Measurements from ENCODE around the gene FREM2.

The FREM2 gene

DNA sequence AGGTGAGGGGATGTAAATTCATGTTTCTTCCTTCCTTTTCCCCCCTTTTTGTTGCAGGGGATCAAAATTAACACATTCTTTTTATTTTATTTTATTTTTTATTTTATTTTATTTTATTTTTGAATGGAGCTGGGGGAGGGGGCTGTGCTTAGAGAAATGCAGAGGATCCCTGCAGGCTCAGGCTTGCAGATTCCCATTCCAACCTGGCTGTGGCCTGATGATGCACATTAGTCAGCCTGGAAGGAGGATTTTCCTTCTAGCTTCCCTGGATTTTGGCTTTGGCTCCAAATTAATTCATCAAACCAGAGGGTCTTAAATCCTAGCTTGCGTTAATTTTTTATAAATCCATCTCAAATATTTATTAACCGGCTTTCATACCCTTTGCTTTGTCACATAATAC, 67.0 kb downstream of the FREM2 start:
- Histone ChIP-seq H3K9ac (ENCODE audit: low read depth in 1 of 2, low read length in 2 of 2) (no peak overlapping the region), H3K27me3 (ENCODE audit: control insufficient read depth in 2 of 2, insufficient read depth in 2 of 2, low read length in 2 of 2) (peaks cover 0 to 3% of the 10 kb centered on the region in 2 donors), H3K4me3 (ENCODE audit: low read length in 2 of 2) (no peak overlapping the region), H3K9me3 (ENCODE audit: control insufficient read depth in 2 of 2, low read length in 2 of 2) (no peaks in the 10 kb centered on the region), H3K36me3 (ENCODE audit: control insufficient read depth in 2 of 2, insufficient read depth in 2 of 2, low read length in 2 of 2) (no peaks in the 10 kb centered on the region), H3K27ac (ENCODE audit: low read depth in 2 of 2, low read length in 2 of 2) (no peak overlapping the region), H3K4me1 (ENCODE audit: control insufficient read depth in 2 of 2, insufficient read depth in 2 of 2, low read length in 2 of 2) (no peaks in the 10 kb centered on the region)

DNA sequence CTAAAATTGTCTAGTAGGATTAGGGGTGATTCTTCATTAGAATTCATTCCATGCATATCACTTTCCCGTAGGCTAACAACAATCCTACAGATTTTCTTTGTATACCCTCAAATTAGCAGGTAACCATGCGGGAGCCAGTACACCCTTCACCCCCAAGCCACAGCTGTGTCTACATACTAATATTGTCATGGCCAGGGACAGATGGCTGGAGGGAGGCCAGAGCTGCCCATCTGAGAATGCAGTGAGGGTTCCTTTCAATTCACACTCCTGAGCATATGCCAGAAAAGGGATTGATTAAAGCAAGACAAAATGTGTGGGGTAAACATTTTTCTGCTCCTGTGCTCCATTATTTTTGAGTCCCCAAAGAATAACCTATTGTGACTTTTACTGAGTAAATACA, 68.9 kb downstream of the FREM2 start:
- no peak overlapping the region for H3K9ac ChIP-seq (ENCODE audit: low read depth in 1 of 2, low read length in 2 of 2)
- H3K4me1 ChIP-seq (ENCODE audit: control insufficient read depth in 2 of 2, insufficient read depth in 2 of 2, low read length in 2 of 2), result no peaks in the 10 kb centered on the region
- no peak overlapping the region for H3K27ac ChIP-seq (ENCODE audit: low read depth in 2 of 2, low read length in 2 of 2)
- H3K36me3 ChIP-seq (ENCODE audit: control insufficient read depth in 2 of 2, insufficient read depth in 2 of 2, low read length in 2 of 2), result no peaks in the 10 kb centered on the region
- peaks cover 0 to 3% of the 10 kb centered on the region in 2 donors for H3K27me3 ChIP-seq (ENCODE audit: control insufficient read depth in 2 of 2, insufficient read depth in 2 of 2, low read length in 2 of 2)
- H3K4me3 ChIP-seq (ENCODE audit: low read length in 2 of 2), result no peak overlapping the region
- H3K9me3 ChIP-seq (ENCODE audit: control insufficient read depth in 2 of 2, low read length in 2 of 2), result no peaks in the 10 kb centered on the region

DNA sequence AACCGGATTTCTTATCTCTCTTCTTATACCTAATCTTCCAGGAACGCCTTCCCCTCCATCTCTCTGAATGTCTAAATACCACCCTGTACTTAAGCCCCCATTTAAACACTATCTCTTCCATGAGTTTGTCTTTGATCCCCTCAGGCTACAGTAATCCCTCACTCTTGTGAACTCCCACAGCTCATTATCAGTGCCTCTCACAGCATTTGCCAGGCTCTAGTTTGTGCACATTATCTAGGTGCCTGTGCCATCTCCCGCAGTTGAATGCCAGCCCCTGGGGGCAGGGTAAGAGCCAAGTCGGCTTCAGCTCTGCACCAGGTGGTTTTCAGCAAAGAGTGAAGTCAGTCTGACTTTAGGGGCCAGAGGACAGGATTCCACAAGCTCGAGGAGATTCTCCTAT, 71.4 kb downstream of the FREM2 start:
- H3K27ac ChIP-seq (ENCODE audit: low read depth in 2 of 2, low read length in 2 of 2), result no peak overlapping the region
- peaks cover 0 to 3% of the 10 kb centered on the region in 2 donors for H3K27me3 ChIP-seq (ENCODE audit: control insufficient read depth in 2 of 2, insufficient read depth in 2 of 2, low read length in 2 of 2)
- no peaks in the 10 kb centered on the region for H3K36me3 ChIP-seq (ENCODE audit: control insufficient read depth in 2 of 2, insufficient read depth in 2 of 2, low read length in 2 of 2)
- no peaks in the 10 kb centered on the region for H3K4me1 ChIP-seq (ENCODE audit: control insufficient read depth in 2 of 2, insufficient read depth in 2 of 2, low read length in 2 of 2)
- no peak overlapping the region for H3K4me3 ChIP-seq (ENCODE audit: low read length in 2 of 2)
- no peaks in the 10 kb centered on the region for H3K9me3 ChIP-seq (ENCODE audit: control insufficient read depth in 2 of 2, low read length in 2 of 2)
- H3K9ac ChIP-seq (ENCODE audit: low read depth in 1 of 2, low read length in 2 of 2), result no peak overlapping the region

DNA sequence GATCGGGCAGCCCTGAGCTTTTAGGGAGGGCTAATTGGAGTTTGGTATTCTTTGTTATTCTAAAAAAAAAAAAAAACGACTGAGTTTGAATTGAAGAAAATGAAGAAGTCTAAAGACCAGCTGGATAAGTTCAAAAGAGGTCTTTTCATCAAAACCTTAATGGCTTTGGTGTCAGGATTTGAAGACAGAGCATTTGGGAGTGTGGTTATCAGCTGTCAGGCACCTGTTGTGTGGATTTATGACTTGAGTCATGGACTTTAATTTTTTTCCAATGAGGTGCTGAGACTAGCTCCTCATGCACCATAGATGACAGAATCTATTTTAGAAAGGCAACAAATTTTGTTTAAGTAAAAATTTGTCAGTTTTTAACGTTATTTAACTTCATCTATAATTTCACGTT, 72.5 kb downstream of the FREM2 start:
- H3K27ac ChIP-seq (ENCODE audit: low read depth in 2 of 2, low read length in 2 of 2), result no peak overlapping the region
- no peak overlapping the region for H3K4me3 ChIP-seq (ENCODE audit: low read length in 2 of 2)
- H3K36me3 ChIP-seq (ENCODE audit: control insufficient read depth in 2 of 2, insufficient read depth in 2 of 2, low read length in 2 of 2), result no peaks in the 10 kb centered on the region
- H3K9me3 ChIP-seq (ENCODE audit: control insufficient read depth in 2 of 2, low read length in 2 of 2), result no peaks in the 10 kb centered on the region
- no peak overlapping the region for H3K9ac ChIP-seq (ENCODE audit: low read depth in 1 of 2, low read length in 2 of 2)
- peaks cover 0 to 1% of the 10 kb centered on the region in 2 donors for H3K27me3 ChIP-seq (ENCODE audit: control insufficient read depth in 2 of 2, insufficient read depth in 2 of 2, low read length in 2 of 2)
- H3K4me1 ChIP-seq (ENCODE audit: control insufficient read depth in 2 of 2, insufficient read depth in 2 of 2, low read length in 2 of 2), result no peaks in the 10 kb centered on the region

DNA sequence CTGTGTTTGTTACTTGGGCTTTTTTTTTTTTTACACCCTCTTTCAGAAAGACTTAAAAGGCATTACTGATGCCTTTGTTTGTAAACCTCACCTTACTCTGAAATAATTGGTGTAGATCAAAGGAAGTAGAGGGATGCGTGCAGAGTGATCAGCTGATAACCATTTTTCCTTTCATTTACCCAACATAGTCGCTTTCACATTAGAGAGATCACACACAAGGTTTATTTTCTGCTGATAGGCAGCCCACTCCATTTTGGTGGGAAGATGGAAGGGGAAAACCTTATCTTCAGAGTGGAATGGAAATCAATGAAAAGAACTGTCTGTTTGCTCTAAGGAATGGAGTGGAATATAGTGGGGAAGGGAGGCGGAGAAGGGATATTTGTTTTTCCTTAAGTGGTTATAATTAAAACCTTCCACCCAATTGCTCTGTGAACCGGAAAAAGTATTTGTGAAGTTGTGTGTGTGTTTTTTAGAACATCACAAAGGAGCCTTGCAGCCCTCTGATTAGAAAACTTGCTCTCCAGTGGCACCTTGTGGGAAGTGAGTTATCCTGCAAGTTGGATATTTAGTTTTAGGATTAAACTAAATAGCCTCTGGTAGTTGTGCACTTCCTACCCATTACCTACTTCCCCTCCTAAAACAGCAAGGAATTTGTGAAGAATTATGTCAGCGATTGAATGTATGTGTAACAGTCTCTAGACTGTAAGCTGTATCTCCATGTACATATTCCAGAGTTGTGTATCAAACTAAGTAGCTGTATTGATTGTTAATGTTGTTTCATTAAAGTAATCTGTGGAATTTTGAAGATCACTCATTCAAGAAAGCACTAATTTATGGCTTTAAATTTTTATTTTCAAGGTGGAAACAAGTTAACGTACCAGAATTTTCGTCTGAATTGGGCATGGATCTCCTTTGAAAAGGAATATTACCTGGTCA, 76.8 kb downstream of the FREM2 start:
- Histone ChIP-seq H3K9me3 (ENCODE audit: control insufficient read depth in 2 of 2, low read length in 2 of 2) (no peaks in the 10 kb centered on the region), H3K36me3 (ENCODE audit: control insufficient read depth in 2 of 2, insufficient read depth in 2 of 2, low read length in 2 of 2) (no peaks in the 10 kb centered on the region), H3K27me3 (ENCODE audit: control insufficient read depth in 2 of 2, insufficient read depth in 2 of 2, low read length in 2 of 2) (no peaks in the 10 kb centered on the region), H3K9ac (ENCODE audit: low read depth in 1 of 2, low read length in 2 of 2) (no peak overlapping the region), H3K27ac (ENCODE audit: low read depth in 2 of 2, low read length in 2 of 2) (no peak overlapping the region), H3K4me3 (ENCODE audit: low read length in 2 of 2) (no peak overlapping the region), H3K4me1 (ENCODE audit: control insufficient read depth in 2 of 2, insufficient read depth in 2 of 2, low read length in 2 of 2) (no peaks in the 10 kb centered on the region)

DNA sequence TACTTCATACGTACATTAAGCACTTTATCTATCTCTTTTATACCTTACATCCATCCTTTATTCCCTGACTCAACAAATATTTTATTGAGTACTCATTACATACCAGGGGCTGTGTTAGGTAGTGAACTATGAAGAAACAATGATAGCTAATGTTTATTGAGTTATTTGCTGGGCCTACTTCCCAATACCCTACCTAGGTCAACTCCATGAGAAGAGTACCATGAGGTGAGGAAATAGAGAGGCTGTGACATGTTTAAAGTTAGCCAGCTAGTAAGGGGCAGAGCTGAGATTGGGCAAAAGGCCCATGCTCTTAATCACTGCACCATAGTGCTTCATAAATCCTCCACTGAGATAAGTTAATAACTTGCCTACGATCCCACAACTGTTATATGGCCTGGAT, 79.9 kb downstream of the FREM2 start:
- Histone ChIP-seq H3K9ac (ENCODE audit: low read depth in 1 of 2, low read length in 2 of 2) (no peak overlapping the region), H3K9me3 (ENCODE audit: control insufficient read depth in 2 of 2, low read length in 2 of 2) (no peaks in the 10 kb centered on the region), H3K27ac (ENCODE audit: low read depth in 2 of 2, low read length in 2 of 2) (no peak overlapping the region), H3K4me1 (ENCODE audit: control insufficient read depth in 2 of 2, insufficient read depth in 2 of 2, low read length in 2 of 2) (no peaks in the 10 kb centered on the region), H3K36me3 (ENCODE audit: control insufficient read depth in 2 of 2, insufficient read depth in 2 of 2, low read length in 2 of 2) (no peaks in the 10 kb centered on the region), H3K4me3 (ENCODE audit: low read length in 2 of 2) (no peak overlapping the region), H3K27me3 (ENCODE audit: control insufficient read depth in 2 of 2, insufficient read depth in 2 of 2, low read length in 2 of 2) (no peaks in the 10 kb centered on the region)

DNA sequence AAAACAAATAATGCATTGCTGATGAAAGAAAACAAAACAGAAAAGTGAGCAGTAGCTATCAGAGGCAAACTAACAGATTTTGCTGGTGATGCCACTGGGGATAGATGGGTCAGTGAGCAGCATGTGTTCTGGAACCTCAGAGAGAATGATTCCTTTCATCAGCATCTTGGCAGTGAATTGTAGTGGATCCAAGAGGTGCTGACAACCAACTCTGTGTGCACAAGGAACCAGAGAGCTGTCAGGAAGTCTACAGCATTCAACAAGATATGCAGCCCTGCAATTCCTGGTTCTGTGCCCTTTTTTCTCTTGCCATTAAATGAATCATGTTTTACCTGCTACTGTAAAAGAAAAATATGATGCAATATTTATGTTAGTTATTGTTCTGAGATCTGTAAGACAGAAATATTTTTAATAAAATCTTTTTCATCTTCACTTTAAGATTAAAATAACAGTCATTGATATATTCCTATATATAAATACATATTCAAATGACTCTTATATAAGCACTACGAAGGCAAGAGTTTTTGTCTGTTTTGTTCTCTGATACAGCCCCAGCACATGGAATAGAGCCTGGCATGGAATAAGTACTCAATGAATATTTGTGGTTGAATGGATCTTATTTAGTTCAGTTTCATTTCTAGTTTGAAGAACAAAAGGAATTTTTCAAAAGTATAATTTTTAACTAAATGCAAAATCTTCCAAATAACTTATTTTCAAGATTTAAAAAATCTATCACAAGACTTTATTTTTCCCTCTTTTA, 80.8 kb downstream of the FREM2 start:
- Histone ChIP-seq H3K27ac (ENCODE audit: low read depth in 2 of 2, low read length in 2 of 2) (no peak overlapping the region), H3K9me3 (ENCODE audit: control insufficient read depth in 2 of 2, low read length in 2 of 2) (no peaks in the 10 kb centered on the region), H3K4me1 (ENCODE audit: control insufficient read depth in 2 of 2, insufficient read depth in 2 of 2, low read length in 2 of 2) (no peaks in the 10 kb centered on the region), H3K36me3 (ENCODE audit: control insufficient read depth in 2 of 2, insufficient read depth in 2 of 2, low read length in 2 of 2) (no peaks in the 10 kb centered on the region), H3K27me3 (ENCODE audit: control insufficient read depth in 2 of 2, insufficient read depth in 2 of 2, low read length in 2 of 2) (no peaks in the 10 kb centered on the region), H3K4me3 (ENCODE audit: low read length in 2 of 2) (no peak overlapping the region), H3K9ac (ENCODE audit: low read depth in 1 of 2, low read length in 2 of 2) (no peak overlapping the region)

DNA sequence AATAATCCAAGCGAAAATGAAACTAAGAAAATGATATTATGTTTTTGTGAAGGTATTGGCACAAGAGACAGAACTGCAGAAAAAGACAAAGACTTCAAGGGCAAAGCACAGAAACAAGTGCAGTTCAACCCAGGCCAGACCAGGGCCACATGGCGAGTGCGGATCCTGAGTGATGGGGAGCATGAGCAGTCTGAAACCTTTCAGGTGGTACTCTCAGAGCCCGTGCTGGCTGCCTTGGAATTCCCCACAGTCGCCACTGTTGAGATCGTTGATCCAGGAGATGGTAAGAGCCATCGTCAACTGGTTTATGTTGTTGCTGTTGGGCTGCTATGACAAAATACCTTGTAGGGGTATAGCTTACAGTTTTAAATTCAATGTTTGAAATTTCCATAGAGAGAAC, 82.6 kb downstream of the FREM2 start:
- no peaks in the 10 kb centered on the region for H3K27me3 ChIP-seq (ENCODE audit: control insufficient read depth in 2 of 2, insufficient read depth in 2 of 2, low read length in 2 of 2)
- H3K9me3 ChIP-seq (ENCODE audit: control insufficient read depth in 2 of 2, low read length in 2 of 2), result no peaks in the 10 kb centered on the region

DNA sequence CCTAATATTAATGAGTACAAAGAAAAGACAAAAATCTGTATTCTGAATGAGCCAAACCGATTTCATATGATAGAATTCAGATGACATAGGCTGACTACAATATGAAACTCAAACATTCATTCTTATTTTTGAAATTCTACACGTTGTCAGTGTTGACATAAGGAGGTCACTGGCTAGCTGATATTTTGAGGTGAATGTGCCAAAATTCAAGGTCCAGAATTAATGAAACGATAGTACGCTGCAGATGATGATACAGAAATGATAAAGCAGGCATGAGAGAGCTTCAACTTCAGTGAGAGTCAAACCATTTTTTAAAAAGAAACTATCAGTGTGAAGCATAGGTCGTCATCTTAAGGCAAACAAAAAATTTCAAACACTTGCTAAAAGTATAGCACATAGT, 88.2 kb downstream of the FREM2 start:
- no peaks in the 10 kb centered on the region for H3K9me3 ChIP-seq (ENCODE audit: control insufficient read depth in 2 of 2, low read length in 2 of 2)
- H3K9ac ChIP-seq (ENCODE audit: low read depth in 1 of 2, low read length in 2 of 2), result no peak overlapping the region
- H3K27ac ChIP-seq (ENCODE audit: low read depth in 2 of 2, low read length in 2 of 2), result no peak overlapping the region
- H3K36me3 ChIP-seq (ENCODE audit: control insufficient read depth in 2 of 2, insufficient read depth in 2 of 2, low read length in 2 of 2), result no peaks in the 10 kb centered on the region
- H3K27me3 ChIP-seq (ENCODE audit: control insufficient read depth in 2 of 2, insufficient read depth in 2 of 2, low read length in 2 of 2), result no peaks in the 10 kb centered on the region
- no peak overlapping the region for H3K4me3 ChIP-seq (ENCODE audit: low read length in 2 of 2)
- H3K4me1 ChIP-seq (ENCODE audit: control insufficient read depth in 2 of 2, insufficient read depth in 2 of 2, low read length in 2 of 2), result no peaks in the 10 kb centered on the region

More for the DNA sequence above, 82.6 kb downstream of the FREM2 start:
- Histone ChIP-seq H3K27ac (ENCODE audit: low read depth in 2 of 2, low read length in 2 of 2) (no peak overlapping the region), H3K36me3 (ENCODE audit: control insufficient read depth in 2 of 2, insufficient read depth in 2 of 2, low read length in 2 of 2) (no peaks in the 10 kb centered on the region), H3K4me1 (ENCODE audit: control insufficient read depth in 2 of 2, insufficient read depth in 2 of 2, low read length in 2 of 2) (no peaks in the 10 kb centered on the region), H3K4me3 (ENCODE audit: low read length in 2 of 2) (no peak overlapping the region), H3K9ac (ENCODE audit: low read depth in 1 of 2, low read length in 2 of 2) (no peak overlapping the region)

DNA sequence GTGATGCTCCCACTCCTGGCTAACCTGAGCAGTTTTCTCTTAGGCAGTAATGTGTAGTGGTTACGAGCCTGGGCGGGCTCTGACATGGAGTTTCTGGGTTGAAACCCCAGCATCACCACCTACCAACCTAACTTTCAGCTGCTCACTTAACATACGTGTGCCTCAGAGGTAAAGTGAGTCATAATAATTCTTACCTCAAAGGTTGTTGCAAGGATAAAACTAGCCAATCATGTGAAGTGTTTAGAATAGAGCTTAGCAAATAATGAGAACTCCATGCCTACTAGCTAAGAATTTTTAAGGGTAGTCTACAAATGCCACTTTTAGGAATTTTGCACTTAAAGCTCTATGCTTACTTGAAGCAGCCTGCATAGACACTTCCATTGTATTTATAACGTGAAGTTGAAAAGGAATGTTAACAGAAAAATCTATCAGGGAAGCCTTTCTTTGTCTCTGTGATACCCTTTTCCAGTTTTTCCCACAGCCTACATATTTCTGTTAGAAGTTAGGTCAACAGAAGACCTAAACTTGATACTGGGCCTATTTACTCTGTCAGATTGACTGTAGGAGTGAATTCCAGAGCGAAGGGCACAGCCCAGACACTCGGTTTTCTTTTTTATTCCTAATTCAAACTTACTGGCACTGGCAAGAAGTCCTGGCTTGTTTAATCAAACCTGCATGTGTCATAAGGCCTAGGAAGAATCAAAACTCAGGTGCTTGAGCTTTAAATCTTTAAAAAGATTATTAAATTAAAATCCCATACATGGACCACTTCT, 90.7 kb downstream of the FREM2 start:
- no peaks in the 10 kb centered on the region for H3K27me3 ChIP-seq (ENCODE audit: control insufficient read depth in 2 of 2, insufficient read depth in 2 of 2, low read length in 2 of 2)
- no peaks in the 10 kb centered on the region for H3K9me3 ChIP-seq (ENCODE audit: control insufficient read depth in 2 of 2, low read length in 2 of 2)
- no peak overlapping the region for H3K27ac ChIP-seq (ENCODE audit: low read depth in 2 of 2, low read length in 2 of 2)
- H3K36me3 ChIP-seq (ENCODE audit: control insufficient read depth in 2 of 2, insufficient read depth in 2 of 2, low read length in 2 of 2), result no peaks in the 10 kb centered on the region
- H3K9ac ChIP-seq (ENCODE audit: low read depth in 1 of 2, low read length in 2 of 2), result no peak overlapping the region
- no peaks in the 10 kb centered on the region for H3K4me1 ChIP-seq (ENCODE audit: control insufficient read depth in 2 of 2, insufficient read depth in 2 of 2, low read length in 2 of 2)
- H3K4me3 ChIP-seq (ENCODE audit: low read length in 2 of 2), result no peak overlapping the region
